ENCODE measurements around the gene C2CD5.

GRCh38 chr12:22412581-22412980, 131.8 kb downstream of the C2CD5 start:
- TF ChIP-seq CTCF (IDR thresholded peaks at IDR 0.05; ENCODE audit: low read depth, low read length), result no peak
- no peak for TF ChIP-seq EZH2phosphoT487 (IDR thresholded peaks at IDR 0.05; ENCODE audit: low read depth)

Measured in OCI-LY3 (cell line).